HG03159 (cell line): Measurements from ENCODE around the gene LRP8.
A peak's percentile ranks its signal among the peaks of the same experiment; 100 is the strongest.

Experiments
- ATAC-seq: cut with Tn5 transposase; IDR thresholded peaks from one replicate; pipeline ENCODE4 v1.9.1; 2021; ENCODE audit warnings: mild to moderate bottlenecking, moderate library complexity; ENCODE audit not compliant: unreplicated experiment

Gene LRP8

GRCh38 chr1:53361541-53361961, 33.7 kb upstream of the LRP8 start:
- ATAC-seq, result no peak

GRCh38 chr1:53359934-53360276, 32.0 kb upstream of the LRP8 start:
- no peak for ATAC-seq

GRCh38 chr1:53359225-53359933, 31.5 kb upstream of the LRP8 start:
- ATAC-seq, result no peak

- no peak for ATAC-seq
Measured at GRCh38 chr1:53356637-53357036, 28.8 kb upstream of the LRP8 start.

- no peak for ATAC-seq
Measured at GRCh38 chr1:53354119-53354518, 26.2 kb upstream of the LRP8 start.

- no peak for ATAC-seq
Measured at GRCh38 chr1:53352561-53352960, 24.7 kb upstream of the LRP8 start.

- ATAC-seq, result no peak
Measured at GRCh38 chr1:53350853-53351767, 23.2 kb upstream of the LRP8 start.

GRCh38 chr1:53349968-53350852, 22.3 kb upstream of the LRP8 start:
- ATAC-seq, result no peak

GRCh38 chr1:53349369-53349835, 21.5 kb upstream of the LRP8 start:
- no peak for ATAC-seq

GRCh38 chr1:53348486-53349368, 20.9 kb upstream of the LRP8 start:
- no peak for ATAC-seq

- ATAC-seq, result no peak
Measured at GRCh38 chr1:53346814-53347176, 18.9 kb upstream of the LRP8 start.

- ATAC-seq, result no peak
Measured at GRCh38 chr1:53345996-53346813, 18.3 kb upstream of the LRP8 start.

GRCh38 chr1:53344921-53345838, 17.3 kb upstream of the LRP8 start:
- peak; percentile 94 for ATAC-seq

GRCh38 chr1:53343831-53344668, 16.2 kb upstream of the LRP8 start:
- ATAC-seq, result no peak

GRCh38 chr1:53342735-53343470, 15.0 kb upstream of the LRP8 start:
- no peak for ATAC-seq

- no peak for ATAC-seq
Measured at GRCh38 chr1:53341961-53342707, 14.3 kb upstream of the LRP8 start.
